Subcutaneous preadipocyte (primary cell): ENCODE results near the gene CDKN1C. TPM values are rescaled to one million over a fixed set of nuclear protein-coding genes. Genes with fewer than 3 reads are reported as not detected.

Experiments
- small RNA-seq: library from RNA; depleted of rRNA; stranded (forward); fragments of <200 nt; gene quantifications from one replicate; pipeline ENCODE3, GENCODE V24; 2012
- total RNA-seq: library from RNA; depleted of rRNA; stranded (reverse); fragments of >200 nt; gene quantifications from 2 replicates; pipeline ENCODE4 v1.2.3, GENCODE V29; 2012

The CDKN1C gene
- total RNA-seq: 1.2 and 2.9 TPM in 2 replicates

GRCh38 chr11:2885678-2886081 is at the start of gene CDKN1C:
TSS of gene CDKN1C (minus strand) at chr11:2885775. CDS start at chr11:2885456, 319 bp downstream.

GRCh38 chr11:2928605-2929530 is 43.3 kb upstream of the CDKN1C start, which contains the start of gene PHLDA2:
TSS of gene PHLDA2 (minus strand) at chr11:2929420. CDS start at chr11:2929364, 56 bp downstream.

Small RNA genes within 50 kb of the gene (small RNA-seq; reads per million reads assigned to genes)
- not detected for gene AC013791.1

Other genes starting within 250 kb of the CDKN1C start
- 3.3 and 4.7 TPM in 2 replicates for gene KCNQ1OT1, start 185.8 kb downstream of the CDKN1C start, total RNA-seq
- 9.9 and 13.3 TPM in 2 replicates for gene PHLDA2, start 43.6 kb upstream of the CDKN1C start, total RNA-seq
- 92.2 and 104 TPM in 2 replicates for gene NAP1L4, start 106.6 kb upstream of the CDKN1C start, total RNA-seq
- gene CARS1, start 171.6 kb upstream of the CDKN1C start, total RNA-seq: 48.9 and 55.9 TPM in 2 replicates